GM13977 (cell line): ENCODE data around the gene LRMDA.

ENCODE experiments used
- DNase-seq: peaks from one replicate; pipeline ENCODE4 v3.0.0; 2012; ENCODE audit warnings: low spot score
- in situ Hi-C: fragments of 300-500 bp; cut with MboI; formaldehyde crosslinking; loops from one replicate; pipeline ENCODE4 v1.12.0; 2022; ENCODE audit warnings: low sequenced_read_pairs, low pct_unique_long_range_greater_than_20kb, mixed read lengths, inconsistent platforms; ENCODE audit not compliant: unreplicated experiment
- TF ChIP-seq, protein P1 (sequence below): IDR thresholded peaks from 2 replicates; pipeline ENCODE4 v1.5.1; 2012; ENCODE audit warnings: mild to moderate bottlenecking, control low read depth; ENCODE audit not compliant: insufficient read depth; ENCODE audit errors: extremely low read depth, missing control alignments

LRMDA gene

GRCh38 chr10:75398200-75398691 lies 33.2 kb upstream of the LRMDA start:
- in situ Hi-C loops: no loop called here
- TF ChIP-seq, protein P1, sequence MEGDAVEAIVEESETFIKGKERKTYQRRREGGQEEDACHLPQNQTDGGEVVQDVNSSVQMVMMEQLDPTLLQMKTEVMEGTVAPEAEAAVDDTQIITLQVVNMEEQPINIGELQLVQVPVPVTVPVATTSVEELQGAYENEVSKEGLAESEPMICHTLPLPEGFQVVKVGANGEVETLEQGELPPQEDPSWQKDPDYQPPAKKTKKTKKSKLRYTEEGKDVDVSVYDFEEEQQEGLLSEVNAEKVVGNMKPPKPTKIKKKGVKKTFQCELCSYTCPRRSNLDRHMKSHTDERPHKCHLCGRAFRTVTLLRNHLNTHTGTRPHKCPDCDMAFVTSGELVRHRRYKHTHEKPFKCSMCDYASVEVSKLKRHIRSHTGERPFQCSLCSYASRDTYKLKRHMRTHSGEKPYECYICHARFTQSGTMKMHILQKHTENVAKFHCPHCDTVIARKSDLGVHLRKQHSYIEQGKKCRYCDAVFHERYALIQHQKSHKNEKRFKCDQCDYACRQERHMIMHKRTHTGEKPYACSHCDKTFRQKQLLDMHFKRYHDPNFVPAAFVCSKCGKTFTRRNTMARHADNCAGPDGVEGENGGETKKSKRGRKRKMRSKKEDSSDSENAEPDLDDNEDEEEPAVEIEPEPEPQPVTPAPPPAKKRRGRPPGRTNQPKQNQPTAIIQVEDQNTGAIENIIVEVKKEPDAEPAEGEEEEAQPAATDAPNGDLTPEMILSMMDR: no peak
- DNase-seq: no peak

DNA sequence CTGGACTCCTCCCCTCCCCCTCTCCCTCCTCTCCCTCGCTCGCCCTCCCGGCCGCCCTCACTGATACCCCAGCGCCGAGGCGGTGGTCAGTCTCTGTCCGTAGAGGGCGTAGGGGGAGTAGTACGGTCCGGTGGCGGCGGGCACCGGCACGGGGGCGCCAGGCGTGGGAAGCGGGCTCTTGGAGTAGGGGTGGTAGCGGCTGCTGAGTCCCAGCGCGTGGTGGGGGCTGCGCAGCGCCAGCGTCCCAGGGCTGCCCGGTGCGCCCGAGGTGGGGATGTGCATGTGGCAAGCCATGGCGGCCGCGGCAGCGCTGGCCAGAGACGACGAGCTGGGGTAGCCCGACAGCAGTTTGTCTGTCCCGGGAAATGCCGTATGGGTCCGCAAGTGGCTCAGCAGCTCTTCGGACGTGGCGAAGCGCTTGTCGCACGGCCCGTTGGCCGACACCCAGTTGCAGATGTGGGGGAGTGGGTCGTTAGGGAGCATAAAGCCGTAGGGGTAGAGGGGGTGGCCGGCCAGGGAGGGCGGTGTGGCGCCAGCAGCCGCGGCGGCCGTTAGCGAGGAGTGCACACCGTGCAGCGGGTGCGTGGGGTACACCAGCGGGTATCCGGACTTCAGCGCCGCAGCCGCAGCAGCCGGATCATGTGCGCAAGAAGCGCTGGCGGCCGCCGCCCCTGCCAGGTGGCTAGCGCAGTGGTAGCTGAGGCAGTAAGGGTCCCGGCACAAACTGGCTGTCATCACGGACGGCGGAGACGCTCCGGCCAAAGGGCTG lies 32.5 kb upstream of the LRMDA start:
- no peak for DNase-seq
- in situ Hi-C loops: no loop called here
- TF ChIP-seq, protein P1: no peak

- in situ Hi-C loops: no loop called here
- DNase-seq: peak; percentile 81
- TF ChIP-seq, protein P1: peak; percentile 65
These were observed 31.8 kb upstream of the LRMDA start for GRCh38 chr10:75399461-75400162.

DNA sequence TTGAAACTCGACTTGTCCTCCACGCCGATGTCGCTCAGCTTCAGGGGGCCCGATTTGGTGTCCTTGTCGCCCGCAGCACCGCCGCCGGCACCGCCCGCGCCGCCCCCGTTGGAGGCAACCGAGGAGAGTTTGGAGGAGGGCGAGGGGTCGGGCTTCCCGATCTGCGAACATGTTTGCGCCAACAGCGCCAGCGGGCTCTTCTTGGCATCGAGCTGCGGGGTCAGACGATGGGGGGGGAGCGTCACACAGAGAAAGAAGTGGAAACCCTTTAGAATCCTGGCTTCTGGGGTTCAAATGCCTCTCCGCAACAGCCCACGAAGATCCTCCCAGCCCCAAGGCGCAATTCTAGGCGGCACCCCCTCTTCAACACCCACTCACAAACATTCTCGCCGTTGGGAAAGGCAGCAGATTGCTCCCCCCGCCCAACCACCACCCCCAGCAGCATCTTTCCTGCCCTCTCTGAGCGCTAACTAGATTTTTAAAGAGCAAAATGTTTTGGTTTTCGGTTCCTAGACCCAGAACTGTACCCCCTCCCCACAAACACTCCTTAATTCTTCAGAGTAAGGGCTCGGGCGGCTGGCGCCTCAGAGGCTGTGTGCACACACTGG lies 31.2 kb upstream of the LRMDA start:
- in situ Hi-C loops: no loop called here
- DNase-seq: peak; percentile 56
- TF ChIP-seq, protein P1: no peak

DNA sequence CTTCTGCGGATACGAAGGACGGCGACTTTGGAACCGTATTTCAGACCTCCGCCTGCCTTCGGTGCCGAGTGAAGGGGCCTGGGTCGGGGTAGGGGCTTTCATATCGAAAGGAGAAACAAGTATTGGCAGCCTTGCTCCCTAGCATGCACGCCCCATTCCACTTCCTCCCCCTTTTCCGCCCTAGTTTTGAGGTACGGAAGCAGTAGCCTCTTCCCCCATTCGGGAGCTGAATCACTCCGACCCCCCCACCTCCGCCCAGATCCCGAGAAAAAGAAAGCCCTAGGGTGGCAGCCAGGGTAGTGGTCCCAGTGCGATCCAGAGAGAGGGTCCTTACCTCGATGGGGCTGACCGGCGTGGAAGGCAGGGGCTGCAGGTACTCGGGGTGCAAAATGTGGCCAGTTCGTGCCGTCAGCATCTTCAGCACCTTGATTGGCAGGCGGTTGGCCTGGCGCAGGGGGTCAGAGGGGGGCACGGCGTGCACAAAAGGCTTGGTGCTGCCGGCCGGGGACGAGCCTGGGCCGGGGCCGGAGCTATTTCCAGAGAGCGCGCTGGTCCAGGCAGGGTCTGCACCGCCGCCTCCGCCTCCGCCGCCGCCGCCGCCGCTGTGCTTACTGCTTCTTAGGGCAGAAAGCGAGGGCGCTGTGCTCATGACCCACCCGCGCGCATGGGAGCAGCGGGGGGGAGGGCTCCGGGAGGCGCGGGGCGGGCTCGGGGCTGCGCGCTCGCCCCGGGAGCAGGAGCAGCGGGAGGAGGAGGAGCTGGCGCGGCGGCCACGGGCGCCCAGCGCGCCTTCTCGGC lies 30.5 kb upstream of the LRMDA start:
- TF ChIP-seq, protein P1: no peak
- DNase-seq: peak; percentile 53
- in situ Hi-C loops: no loop called here
